ENCODE data around the gene NECTIN1.

NECTIN1 gene

DNA sequence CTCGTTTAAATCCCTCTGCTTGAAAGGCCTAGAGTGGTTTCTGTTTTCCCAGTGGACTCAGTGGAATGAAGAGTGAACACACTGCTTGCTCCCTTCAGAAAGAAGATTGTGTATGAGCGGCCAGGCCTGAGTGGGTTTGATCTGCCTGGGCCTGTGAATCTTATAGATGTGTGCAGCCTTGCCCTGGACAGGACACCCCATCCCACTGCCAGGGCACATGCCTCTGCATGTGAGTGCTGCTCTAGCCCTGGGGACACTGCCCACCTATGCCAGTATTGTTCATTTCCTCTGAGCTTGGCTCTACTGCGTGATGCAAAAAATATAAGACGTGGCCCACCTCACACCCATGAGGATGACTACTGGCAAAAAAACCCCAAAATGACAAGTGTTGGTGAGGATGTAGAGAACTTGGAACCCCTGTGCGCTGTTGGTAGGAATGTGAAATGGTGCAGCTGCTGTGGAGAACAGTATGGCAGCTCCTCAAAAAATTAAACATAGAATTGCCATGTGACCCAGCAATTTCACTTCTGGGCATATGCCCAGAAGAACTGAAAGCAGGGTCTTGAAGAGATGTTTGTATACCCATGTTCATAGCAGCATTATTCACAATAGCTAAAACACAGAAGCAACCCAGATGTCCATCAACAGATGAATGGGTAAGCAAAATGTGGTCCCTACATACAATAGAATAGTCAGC is 27.3 kb upstream of the NECTIN1 start:
- no peak for DNase-seq (ENCODE audit: low read depth in 1 of 2, low spot score in 1 of 2)
- Histone ChIP-seq H3K27ac (replicated peaks) (no peak overlapping the region), H3K4me3 (replicated peaks; ENCODE audit: insufficient read depth, low read length) (no peak overlapping the region), H3K27me3 (ENCODE audit: insufficient read depth, poor library complexity, severe bottlenecking) (peaks cover 11% of the 10 kb centered on the region)
- no peak for TF ChIP-seq GABPA (IDR thresholded peaks at IDR 0.05; ENCODE audit: low read depth)
- TF ChIP-seq POLR2AphosphoS5 (IDR thresholded peaks at IDR 0.05; ENCODE audit: low read depth), result no peak
- no peak for TF ChIP-seq REST (IDR thresholded peaks at IDR 0.05; ENCODE audit: insufficient replicate concordance, low read depth)
- TF ChIP-seq, protein P1, sequence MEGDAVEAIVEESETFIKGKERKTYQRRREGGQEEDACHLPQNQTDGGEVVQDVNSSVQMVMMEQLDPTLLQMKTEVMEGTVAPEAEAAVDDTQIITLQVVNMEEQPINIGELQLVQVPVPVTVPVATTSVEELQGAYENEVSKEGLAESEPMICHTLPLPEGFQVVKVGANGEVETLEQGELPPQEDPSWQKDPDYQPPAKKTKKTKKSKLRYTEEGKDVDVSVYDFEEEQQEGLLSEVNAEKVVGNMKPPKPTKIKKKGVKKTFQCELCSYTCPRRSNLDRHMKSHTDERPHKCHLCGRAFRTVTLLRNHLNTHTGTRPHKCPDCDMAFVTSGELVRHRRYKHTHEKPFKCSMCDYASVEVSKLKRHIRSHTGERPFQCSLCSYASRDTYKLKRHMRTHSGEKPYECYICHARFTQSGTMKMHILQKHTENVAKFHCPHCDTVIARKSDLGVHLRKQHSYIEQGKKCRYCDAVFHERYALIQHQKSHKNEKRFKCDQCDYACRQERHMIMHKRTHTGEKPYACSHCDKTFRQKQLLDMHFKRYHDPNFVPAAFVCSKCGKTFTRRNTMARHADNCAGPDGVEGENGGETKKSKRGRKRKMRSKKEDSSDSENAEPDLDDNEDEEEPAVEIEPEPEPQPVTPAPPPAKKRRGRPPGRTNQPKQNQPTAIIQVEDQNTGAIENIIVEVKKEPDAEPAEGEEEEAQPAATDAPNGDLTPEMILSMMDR (IDR thresholded peaks at IDR 0.05; ENCODE audit: insufficient read depth, low read length), result no peak
- TF ChIP-seq SPI1 (IDR thresholded peaks at IDR 0.05; ENCODE audit: borderline replicate concordance, low read depth), result no peak

DNA sequence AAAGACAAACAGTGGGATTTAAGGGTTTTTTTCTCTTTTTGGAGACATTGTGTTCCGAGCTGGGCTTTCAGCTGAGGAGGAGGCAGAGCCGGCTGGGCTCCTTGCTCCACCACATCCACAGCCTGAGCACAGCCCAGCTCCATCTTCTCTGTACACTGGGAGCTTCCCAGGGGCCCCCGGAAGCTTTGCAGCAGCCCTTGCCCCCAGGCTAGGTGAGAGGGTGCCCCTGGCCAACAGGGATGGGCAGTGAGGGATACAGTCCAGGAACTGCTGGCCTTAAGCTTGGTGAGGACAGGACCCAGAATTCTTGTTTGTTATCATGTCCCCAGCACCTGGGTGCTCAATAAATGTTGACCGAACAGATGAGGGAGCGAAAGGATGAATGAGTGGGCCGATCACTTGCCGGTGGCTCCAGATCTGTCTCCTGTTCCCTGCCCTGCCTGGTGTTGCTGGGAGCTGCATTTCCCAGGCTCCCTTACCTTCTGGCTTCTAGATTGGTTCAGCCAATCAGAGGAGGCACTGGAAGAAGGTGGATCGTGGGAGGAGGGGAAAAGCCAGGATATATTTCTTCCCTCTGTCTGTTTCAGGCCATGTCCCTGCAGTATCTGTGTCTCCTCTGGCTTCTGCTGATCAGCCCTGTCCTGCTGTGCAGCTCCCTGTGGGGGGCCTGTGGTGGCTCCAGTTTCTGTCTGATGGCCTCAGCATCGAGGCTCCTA is 26.5 kb upstream of the NECTIN1 start:
- TF ChIP-seq SPI1 (IDR thresholded peaks at IDR 0.05; ENCODE audit: borderline replicate concordance, low read depth), result no peak
- TF ChIP-seq POLR2AphosphoS5 (IDR thresholded peaks at IDR 0.05; ENCODE audit: low read depth), result no peak
- TF ChIP-seq REST (IDR thresholded peaks at IDR 0.05; ENCODE audit: insufficient replicate concordance, low read depth), result no peak
- TF ChIP-seq, protein P1 (IDR thresholded peaks at IDR 0.05; ENCODE audit: insufficient read depth, low read length), result no peak
- no peak for TF ChIP-seq GABPA (IDR thresholded peaks at IDR 0.05; ENCODE audit: low read depth)
- Histone ChIP-seq H3K27me3 (ENCODE audit: insufficient read depth, poor library complexity, severe bottlenecking) (peaks cover 11% of the 10 kb centered on the region), H3K4me3 (replicated peaks; ENCODE audit: insufficient read depth, low read length) (no peak overlapping the region), H3K27ac (replicated peaks) (no peak overlapping the region)
- no peak for DNase-seq (ENCODE audit: low read depth in 1 of 2, low spot score in 1 of 2)

- Histone ChIP-seq H3K27me3 (ENCODE audit: insufficient read depth, poor library complexity, severe bottlenecking) (peaks cover 11% of the 10 kb centered on the region), H3K4me3 (replicated peaks; ENCODE audit: insufficient read depth, low read length) (no peak overlapping the region), H3K27ac (replicated peaks) (no peak overlapping the region)
- no peak for TF ChIP-seq SPI1 (IDR thresholded peaks at IDR 0.05; ENCODE audit: borderline replicate concordance, low read depth)
- no peak for TF ChIP-seq POLR2AphosphoS5 (IDR thresholded peaks at IDR 0.05; ENCODE audit: low read depth)
- TF ChIP-seq, protein P1 (IDR thresholded peaks at IDR 0.05; ENCODE audit: insufficient read depth, low read length), result no peak
- TF ChIP-seq GABPA (IDR thresholded peaks at IDR 0.05; ENCODE audit: low read depth), result no peak
- TF ChIP-seq REST (IDR thresholded peaks at IDR 0.05; ENCODE audit: insufficient replicate concordance, low read depth), result no peak
- DNase-seq (ENCODE audit: low read depth in 1 of 2, low spot score in 1 of 2), result no peak
These were observed 25.8 kb upstream of the NECTIN1 start for GRCh38 chr11:119754656-119755355.
